ENCODE measurements around the gene SCD5. TPM values are rescaled to one million over a fixed set of nuclear protein-coding genes. Genes with fewer than 3 reads are reported as not detected.

Gene SCD5
- total and polyA plus RNA-seq, 2 of the 4 experiments (the other 2 are of a cell fraction) = 12.4 to 13.5 TPM

GRCh38 chr4:82606622-82607021 lies 192.0 kb downstream of the SCD5 start:
- in situ Hi-C loops (cut with MboI; ENCODE audit: low sequenced_read_pairs) = no loop called here

More at GRCh38 chr4:82606622-82607021, 192.0 kb downstream of the SCD5 start:
- H3K4me3 ChIP-seq (ENCODE audit: insufficient read depth, low read depth, low read length) = no peak overlapping the region
- H2AK9ac ChIP-seq (replicated peaks; ENCODE audit: low read depth, low read length, poor library complexity) = no peak overlapping the region
- no peak overlapping the region for H3K18ac ChIP-seq (ENCODE audit: low read depth, low read length)
- peaks cover 19% of the 10 kb centered on the region for H3K27me3 ChIP-seq (ENCODE audit: control insufficient read depth, insufficient read depth, low read length)
- H4K8ac ChIP-seq (ENCODE audit: low read depth in 2 of 2, low read length in 2 of 2) = no peak overlapping the region
- no peaks in the 10 kb centered on the region for H3K9me3 ChIP-seq (ENCODE audit: control insufficient read depth, insufficient read depth, low read length)
- no peak overlapping the region for H3K4me2 ChIP-seq (ENCODE audit: low read depth, low read length)
- no peak for DNase-seq
- WGBS, 2 experiments (ENCODE audit: extremely low coverage in 2 of 2, insufficient read length in 1 of 2) = 71% methylated on average over 4 of the region's 7 CpGs; no CpG with 5 or more reads in 1 of the 2 experiments
- no peak overlapping the region for H4K5ac ChIP-seq (ENCODE audit: low read depth, low read length)
- H3K9me1 ChIP-seq (ENCODE audit: insufficient read depth, low read length) = no peaks in the 10 kb centered on the region
- no peaks in the 10 kb centered on the region for H3K79me1 ChIP-seq (ENCODE audit: low read depth in 1 of 2, low read length in 2 of 2)
- H3K14ac ChIP-seq (replicated peaks; ENCODE audit: low read depth, low read length) = no peak overlapping the region
- no peak overlapping the region for H2BK20ac ChIP-seq (ENCODE audit: low read depth, low read length)
- H2AK5ac ChIP-seq (ENCODE audit: low read depth, low read length) = no peak overlapping the region
- no peak for ATAC-seq (ENCODE audit: low read depth)
- no peaks in the 10 kb centered on the region for H3K4me1 ChIP-seq (ENCODE audit: control insufficient read depth, insufficient read depth, low read length)
- no peak overlapping the region for H3K23ac ChIP-seq (ENCODE audit: low read depth, low read length)
- H3K56ac ChIP-seq (ENCODE audit: extremely low read depth, insufficient read depth, low read length) = no peak overlapping the region
- H4K91ac ChIP-seq (ENCODE audit: insufficient read depth, low read depth, low read length) = no peak overlapping the region
- intact Hi-C loops (cut with micrococcal nuclease) = no loop called here
- no peaks in the 10 kb centered on the region for H3K36me3 ChIP-seq (ENCODE audit: control insufficient read depth, insufficient read depth, low read length)
- no peak overlapping the region for H2AFZ ChIP-seq (replicated peaks; ENCODE audit: low read length, poor library complexity)
- no peak overlapping the region for H2BK120ac ChIP-seq (ENCODE audit: low read depth, low read length)
- no peak overlapping the region for H3K4ac ChIP-seq (ENCODE audit: low read depth, low read length)
- H2BK15ac ChIP-seq (ENCODE audit: low read depth, low read length) = no peak overlapping the region
- H4K20me1 ChIP-seq (ENCODE audit: insufficient read depth, low read length) = no peaks in the 10 kb centered on the region
- no peak for TF ChIP-seq ELK1 (IDR thresholded peaks at IDR 0.05; ENCODE audit: borderline replicate concordance, low read depth, low read length)
- H2BK5ac ChIP-seq (ENCODE audit: low read depth, low read length, poor library complexity, severe bottlenecking) = no peak overlapping the region
- CTCF ChIA-PET = interaction anchor here (0.5 kb wide), 1 partner anchor 22 kb away, joined by 3 read pairs; no protein-coding TSS in a partner anchor
- POLR2A ChIA-PET (ENCODE audit: unreplicated experiment) = no interaction called here
- no peak overlapping the region for H3K9ac ChIP-seq (ENCODE audit: low read depth, low read length)
- dilution Hi-C loops (cut with HindIII; ENCODE audit: low sequenced_read_pairs, unreplicated experiment) = no loop called here
- BruUV-seq (replicated peaks) = no TSS peak
- H3K27ac ChIP-seq (ENCODE audit: insufficient read depth, low read length) = no peak overlapping the region

Measured in IMR-90 (cell line).